ENCODE results near the gene SDF2L1. TPM values are rescaled to one million over a fixed set of nuclear protein-coding genes. Genes with fewer than 3 reads are reported as not detected.
A peak's percentile ranks its signal among the peaks of the same experiment; 100 is the strongest.

The SDF2L1 gene
- total and polyA plus RNA-seq, 9 of the 15 experiments (the other 6 are each of a cell fraction or from before 2014, with no cell fraction given) = 15.1 to 989 (median 124) TPM

DNA sequence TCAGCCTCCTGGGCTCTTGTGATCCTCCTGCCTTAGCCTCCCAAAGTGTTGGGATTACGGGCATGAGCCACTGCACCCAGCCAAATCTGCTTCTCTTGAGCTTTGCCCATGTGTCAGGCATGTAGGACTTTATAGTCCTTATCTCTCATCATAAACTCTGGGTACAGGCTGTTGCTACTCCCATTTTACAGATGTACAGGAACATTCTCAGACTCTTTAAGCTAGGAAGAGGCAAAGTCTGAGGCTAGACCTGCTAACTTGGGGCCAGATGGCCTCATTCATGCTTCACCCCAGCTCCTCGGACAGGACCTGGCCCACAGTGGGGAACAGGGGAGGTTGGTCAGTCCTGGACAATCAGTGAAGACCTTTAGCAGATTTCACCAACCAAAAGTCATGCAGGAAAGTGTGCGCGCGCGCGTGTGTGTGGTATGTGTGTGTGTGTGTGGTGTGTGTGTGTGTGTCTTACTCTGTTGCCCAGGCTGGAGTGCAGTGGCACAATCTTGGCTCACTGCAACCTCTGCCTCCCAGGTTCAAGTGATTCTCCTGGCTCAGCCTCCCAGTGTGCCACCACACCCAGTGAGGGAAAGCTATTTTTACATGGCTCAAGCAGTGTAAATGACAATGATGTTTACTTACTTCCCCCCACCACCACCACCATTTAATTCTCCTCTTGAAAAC lies 36.1 kb upstream of the SDF2L1 start (continued):
- TF ChIP-seq AFF1 (IDR thresholded peaks at IDR 0.05; ENCODE audit: low read depth in 1 of 2, partially characterized antibody in 2 of 2) (no peak), JUN (IDR thresholded peaks at IDR 0.05; ENCODE audit: borderline replicate concordance, low read depth, low read length) (no peak), JUN (CRISPR knock-in tag; IDR thresholded peaks at IDR 0.05; ENCODE audit: borderline replicate concordance) (peak; percentile 87; the same call in 1 of the 2 replicates), CHD4 (IDR thresholded peaks at IDR 0.05; ENCODE audit: insufficient read depth, insufficient replicate concordance, low read depth, low read length, poor library complexity, severe bottlenecking) (peak; percentile 17), SMAD3 (CRISPR knock-in tag; conservative IDR thresholded peaks at IDR 0.05) (no peak), ZNF121 (CRISPR knock-in tag; conservative IDR thresholded peaks at IDR 0.05) (peak; percentile 79), MNT (conservative IDR thresholded peaks at IDR 0.05) (no peak), WHSC1 (IDR thresholded peaks at IDR 0.05; ENCODE audit: low read length) (peak; percentile 78), ZNF165 (CRISPR knock-in tag; IDR thresholded peaks at IDR 0.05; ENCODE audit: borderline replicate concordance) (0 out of 2 replicates have a peak, but pooled peaks have one; percentile 7), OTX1 (CRISPR knock-in tag; IDR thresholded peaks at IDR 0.05) (0 out of 2 replicates have a peak, but pooled peaks have one; percentile 35), CHD1 (IDR thresholded peaks at IDR 0.05; ENCODE audit: low read length) (peak; percentile 36), USF1 (CRISPR knock-in tag; IDR thresholded peaks at IDR 0.05) (peak; percentile 40; the same call in 1 of the 2 replicates), ZNF644 (tag; IDR thresholded peaks at IDR 0.05; ENCODE audit: low read depth) (no peak), NFE2 (IDR thresholded peaks at IDR 0.05; ENCODE audit: low read depth) (no peak)
- TF ChIP-seq, protein P1, sequence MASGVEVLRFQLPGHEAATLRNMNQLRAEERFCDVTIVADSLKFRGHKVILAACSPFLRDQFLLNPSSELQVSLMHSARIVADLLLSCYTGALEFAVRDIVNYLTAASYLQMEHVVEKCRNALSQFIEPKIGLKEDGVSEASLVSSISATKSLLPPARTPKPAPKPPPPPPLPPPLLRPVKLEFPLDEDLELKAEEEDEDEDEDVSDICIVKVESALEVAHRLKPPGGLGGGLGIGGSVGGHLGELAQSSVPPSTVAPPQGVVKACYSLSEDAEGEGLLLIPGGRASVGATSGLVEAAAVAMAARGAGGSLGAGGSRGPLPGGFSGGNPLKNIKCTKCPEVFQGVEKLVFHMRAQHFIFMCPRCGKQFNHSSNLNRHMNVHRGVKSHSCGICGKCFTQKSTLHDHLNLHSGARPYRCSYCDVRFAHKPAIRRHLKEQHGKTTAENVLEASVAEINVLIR (CRISPR knock-in tag; IDR thresholded peaks at IDR 0.05) = 0 out of 2 replicates have a peak, but pooled peaks have one; percentile 18
- TF ChIP-seq, protein P2, sequence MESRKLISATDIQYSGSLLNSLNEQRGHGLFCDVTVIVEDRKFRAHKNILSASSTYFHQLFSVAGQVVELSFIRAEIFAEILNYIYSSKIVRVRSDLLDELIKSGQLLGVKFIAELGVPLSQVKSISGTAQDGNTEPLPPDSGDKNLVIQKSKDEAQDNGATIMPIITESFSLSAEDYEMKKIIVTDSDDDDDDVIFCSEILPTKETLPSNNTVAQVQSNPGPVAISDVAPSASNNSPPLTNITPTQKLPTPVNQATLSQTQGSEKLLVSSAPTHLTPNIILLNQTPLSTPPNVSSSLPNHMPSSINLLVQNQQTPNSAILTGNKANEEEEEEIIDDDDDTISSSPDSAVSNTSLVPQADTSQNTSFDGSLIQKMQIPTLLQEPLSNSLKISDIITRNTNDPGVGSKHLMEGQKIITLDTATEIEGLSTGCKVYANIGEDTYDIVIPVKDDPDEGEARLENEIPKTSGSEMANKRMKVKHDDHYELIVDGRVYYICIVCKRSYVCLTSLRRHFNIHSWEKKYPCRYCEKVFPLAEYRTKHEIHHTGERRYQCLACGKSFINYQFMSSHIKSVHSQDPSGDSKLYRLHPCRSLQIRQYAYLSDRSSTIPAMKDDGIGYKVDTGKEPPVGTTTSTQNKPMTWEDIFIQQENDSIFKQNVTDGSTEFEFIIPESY (CRISPR knock-in tag; IDR thresholded peaks at IDR 0.05) = peak; percentile 80
